Measurements from ENCODE around the gene IL4R.

Gene IL4R

DNA sequence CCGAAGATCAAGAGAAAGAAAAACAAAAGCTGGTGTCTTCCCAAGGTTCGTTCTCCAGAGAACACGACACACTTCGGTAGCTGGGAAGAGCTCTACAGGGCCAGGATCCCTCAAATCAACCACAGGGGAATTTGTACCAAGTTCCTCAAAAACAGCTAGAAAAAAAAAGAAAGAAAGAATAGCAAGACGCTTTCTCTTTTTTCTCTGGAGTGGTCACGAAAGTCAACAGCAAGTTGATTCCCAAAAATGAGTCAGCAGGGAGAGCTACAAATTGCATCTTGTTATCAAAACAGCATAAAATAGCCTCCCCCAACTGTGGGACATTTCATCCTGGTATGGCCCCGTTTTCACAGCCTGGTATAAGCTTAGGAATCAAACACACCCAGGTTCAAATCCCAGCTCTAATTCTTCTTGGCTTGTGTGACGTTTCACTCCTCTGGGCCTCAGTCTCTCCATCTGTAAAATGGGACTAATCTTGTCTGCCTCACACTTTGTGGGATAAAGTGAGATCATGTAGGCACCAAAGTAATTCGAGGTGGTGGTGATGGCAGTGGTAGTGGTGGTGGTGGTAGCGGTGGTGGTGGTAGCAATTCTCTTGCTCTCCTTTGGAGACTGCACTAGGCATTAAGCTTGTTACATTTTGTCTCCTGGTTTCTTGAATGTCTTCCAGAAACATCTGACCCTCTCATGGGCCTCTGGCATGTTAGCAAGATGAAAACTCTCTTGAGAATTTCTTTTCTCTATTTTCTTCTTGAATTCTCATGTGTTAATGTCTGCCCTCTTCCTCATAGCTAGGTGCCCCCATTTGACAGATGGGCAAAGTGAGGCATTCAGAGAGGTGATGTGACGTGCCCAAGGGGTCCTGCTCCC, 87.2 kb downstream of the IL4R start:
- TF ChIP-seq, protein P1, sequence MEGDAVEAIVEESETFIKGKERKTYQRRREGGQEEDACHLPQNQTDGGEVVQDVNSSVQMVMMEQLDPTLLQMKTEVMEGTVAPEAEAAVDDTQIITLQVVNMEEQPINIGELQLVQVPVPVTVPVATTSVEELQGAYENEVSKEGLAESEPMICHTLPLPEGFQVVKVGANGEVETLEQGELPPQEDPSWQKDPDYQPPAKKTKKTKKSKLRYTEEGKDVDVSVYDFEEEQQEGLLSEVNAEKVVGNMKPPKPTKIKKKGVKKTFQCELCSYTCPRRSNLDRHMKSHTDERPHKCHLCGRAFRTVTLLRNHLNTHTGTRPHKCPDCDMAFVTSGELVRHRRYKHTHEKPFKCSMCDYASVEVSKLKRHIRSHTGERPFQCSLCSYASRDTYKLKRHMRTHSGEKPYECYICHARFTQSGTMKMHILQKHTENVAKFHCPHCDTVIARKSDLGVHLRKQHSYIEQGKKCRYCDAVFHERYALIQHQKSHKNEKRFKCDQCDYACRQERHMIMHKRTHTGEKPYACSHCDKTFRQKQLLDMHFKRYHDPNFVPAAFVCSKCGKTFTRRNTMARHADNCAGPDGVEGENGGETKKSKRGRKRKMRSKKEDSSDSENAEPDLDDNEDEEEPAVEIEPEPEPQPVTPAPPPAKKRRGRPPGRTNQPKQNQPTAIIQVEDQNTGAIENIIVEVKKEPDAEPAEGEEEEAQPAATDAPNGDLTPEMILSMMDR (IDR thresholded peaks at IDR 0.05; ENCODE audit: low read depth, low read length) = no peak
- DNase-seq (ENCODE audit: extremely low read depth, low read depth) = no peak

DNA sequence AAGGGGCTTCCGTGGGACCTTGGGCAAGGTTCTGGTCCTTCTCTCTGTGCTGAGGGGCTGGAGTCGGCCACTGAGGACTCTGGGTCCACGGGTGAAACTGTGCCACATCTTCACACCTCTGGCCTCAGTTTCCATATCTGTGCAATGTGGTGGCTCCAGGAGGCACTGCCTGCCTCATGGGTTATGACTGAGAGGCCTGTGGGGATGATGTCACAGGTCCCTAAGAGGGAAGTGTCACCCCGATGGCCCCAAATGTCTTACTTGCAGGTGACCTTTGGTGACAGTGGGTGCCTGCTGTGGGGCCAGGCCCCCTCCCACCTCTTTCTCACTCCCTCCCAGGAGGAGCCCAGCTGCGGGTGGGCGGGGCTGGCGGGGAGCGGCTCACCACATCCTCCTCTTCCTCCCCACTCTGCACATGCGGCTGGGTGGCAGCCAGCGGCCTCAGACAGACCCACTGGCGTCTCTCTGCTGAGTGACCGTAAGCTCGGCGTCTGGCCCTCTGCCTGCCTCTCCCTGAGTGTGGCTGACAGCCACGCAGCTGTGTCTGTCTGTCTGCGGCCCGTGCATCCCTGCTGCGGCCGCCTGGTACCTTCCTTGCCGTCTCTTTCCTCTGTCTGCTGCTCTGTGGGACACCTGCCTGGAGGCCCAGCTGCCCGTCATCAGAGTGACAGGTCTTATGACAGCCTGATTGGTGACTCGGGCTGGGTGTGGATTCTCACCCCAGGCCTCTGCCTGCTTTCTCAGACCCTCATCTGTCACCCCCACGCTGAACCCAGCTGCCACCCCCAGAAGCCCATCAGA, 88.2 kb downstream of the IL4R start, which contains the start of gene IL21R:
TSS of gene IL21R (plus strand) at position 407 of the 801 bp plus-strand sequence. CDS start 27,898 bp downstream, outside the sequence.
- DNase-seq (ENCODE audit: extremely low read depth, low read depth) = no peak
- TF ChIP-seq, protein P1 (IDR thresholded peaks at IDR 0.05; ENCODE audit: low read depth, low read length) = no peak

DNA sequence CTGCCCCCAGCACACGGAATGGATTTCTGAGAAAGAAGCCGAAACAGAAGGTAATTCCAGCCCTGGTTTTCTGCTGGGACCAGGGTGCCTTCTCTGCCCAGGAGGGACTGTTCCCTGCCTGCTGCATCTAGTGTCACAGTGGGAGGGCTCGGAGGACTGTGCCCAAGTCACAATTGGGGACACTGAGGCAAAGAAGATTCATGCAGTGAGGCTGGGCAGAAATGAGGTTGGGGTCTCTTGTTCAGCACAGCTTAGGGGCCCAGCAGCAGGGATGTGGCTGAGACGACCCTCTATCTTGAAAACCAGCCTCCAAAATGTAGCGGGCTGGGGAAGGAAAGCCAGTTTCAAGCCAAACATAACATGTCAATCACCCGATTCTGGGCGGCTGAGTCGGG, 88.8 kb downstream of the IL4R start:
- no peak for DNase-seq (ENCODE audit: extremely low read depth, low read depth)
- TF ChIP-seq, protein P1 (IDR thresholded peaks at IDR 0.05; ENCODE audit: low read depth, low read length) = no peak

DNA sequence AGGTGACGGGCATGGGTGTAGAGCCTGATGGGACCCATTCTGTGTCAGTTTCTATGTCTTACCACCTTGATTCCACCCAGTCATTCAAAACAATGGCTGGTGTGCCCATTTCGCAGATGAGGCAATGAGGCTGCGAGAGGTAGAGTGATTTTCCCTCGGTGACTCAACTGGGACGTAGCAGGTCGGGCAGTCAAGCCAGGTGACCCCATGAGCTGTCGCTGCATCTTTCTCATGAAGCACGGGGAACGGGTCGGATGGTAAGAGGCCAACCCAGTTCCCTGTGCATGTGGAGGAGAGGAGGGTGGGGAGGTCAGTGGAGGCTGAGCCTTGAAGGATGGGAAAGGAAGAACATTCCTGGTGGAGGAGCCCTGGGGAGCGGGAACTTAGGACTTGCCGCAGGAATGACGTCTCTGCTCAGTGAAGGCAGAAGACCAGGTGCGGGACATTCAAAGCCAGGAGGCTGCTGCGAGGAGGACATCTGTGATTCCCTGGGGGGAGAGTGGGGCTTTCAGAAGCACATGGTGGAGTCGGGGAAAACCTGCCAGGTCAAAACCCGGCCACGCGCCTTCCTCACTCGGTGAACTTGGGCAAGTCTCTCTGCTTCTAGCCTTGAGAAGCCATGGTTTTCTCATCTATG, 89.3 kb downstream of the IL4R start:
- TF ChIP-seq, protein P1 (IDR thresholded peaks at IDR 0.05; ENCODE audit: low read depth, low read length) = no peak
- DNase-seq (ENCODE audit: extremely low read depth, low read depth) = no peak

DNA sequence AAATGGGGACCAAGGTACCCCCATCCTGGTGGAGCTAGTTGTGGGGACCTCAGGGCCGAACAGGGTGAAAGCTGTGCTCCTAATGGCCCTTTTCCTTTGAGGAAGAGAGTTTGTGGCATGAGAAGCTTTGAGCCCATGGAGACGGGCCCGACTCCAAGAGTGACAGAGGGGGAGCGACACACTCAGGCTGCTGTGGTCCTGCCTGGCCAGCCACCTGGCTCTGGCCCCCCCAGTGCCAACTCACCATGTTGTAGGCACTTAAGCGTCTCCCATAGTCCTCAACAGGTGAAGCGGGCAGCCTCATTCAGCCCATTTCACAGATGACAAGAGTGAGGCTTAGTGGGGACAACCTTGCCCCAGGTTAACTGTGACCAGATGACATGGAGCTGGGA, 89.8 kb downstream of the IL4R start:
- DNase-seq (ENCODE audit: extremely low read depth, low read depth) = no peak
- TF ChIP-seq, protein P1 (IDR thresholded peaks at IDR 0.05; ENCODE audit: low read depth, low read length) = no peak

DNA sequence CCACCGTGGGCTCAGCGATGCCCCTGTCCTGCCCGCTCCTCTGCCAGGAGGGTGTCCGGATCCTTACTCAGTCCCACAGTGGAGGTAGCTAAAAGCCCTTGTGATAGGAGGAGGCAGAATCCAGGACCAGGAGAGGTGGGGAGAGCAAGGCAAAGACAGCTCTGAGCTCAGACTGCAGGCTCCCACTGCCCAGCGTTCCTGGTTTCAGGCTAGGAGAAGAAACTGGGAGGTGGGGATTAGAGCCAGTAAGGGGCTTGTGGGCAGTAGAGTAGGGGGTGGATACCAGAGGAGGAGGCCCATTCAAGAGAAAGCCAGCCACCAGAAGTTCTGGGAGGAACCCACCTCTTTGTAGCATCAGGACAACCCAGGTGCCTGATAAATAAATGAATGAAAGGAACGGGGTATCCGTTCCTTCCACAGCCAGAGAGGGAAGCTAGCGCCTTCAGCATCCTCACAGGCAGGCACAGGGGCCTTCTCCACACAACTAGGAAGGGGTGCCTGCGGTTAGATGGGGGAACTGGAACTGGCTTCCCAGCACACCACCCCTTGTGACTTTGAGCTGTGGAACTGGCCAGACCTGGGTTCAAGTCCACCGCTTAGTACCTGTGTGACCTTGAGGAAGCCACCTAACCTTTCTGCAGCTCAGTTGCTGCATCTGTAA, 90.5 kb downstream of the IL4R start:
- DNase-seq (ENCODE audit: extremely low read depth, low read depth) = no peak
- TF ChIP-seq, protein P1 (IDR thresholded peaks at IDR 0.05; ENCODE audit: low read depth, low read length) = no peak
